Liver (tissue), 9 donors: ENCODE results near the gene FAHD2A. TPM values are rescaled to one million over a fixed set of nuclear protein-coding genes. Genes with fewer than 3 reads are reported as not detected.

ENCODE experiments used
- DNase-seq: peaks from one replicate; pipeline ENCODE4 v3.0.0-alpha.2; 2017; ENCODE audit warnings: low spot score
- H3K27ac ChIP-seq, 2 donors: one replicate each; pipeline ENCODE4 v1.7.0; 2013; ENCODE audit warnings: inconsistent platforms in 2 of 2, low read length in 2 of 2, control low read depth in 1 of 2, low read depth in 1 of 2, mild to moderate bottlenecking in 1 of 2
- H3K27me3 ChIP-seq, 4 donors: one replicate each; pipeline versions ENCODE4 v1.6.1 to v1.7.0; 2013; ENCODE audit warnings: low read length in 3 of 4, inconsistent platforms in 1 of 4, mild to moderate bottlenecking in 1 of 4, moderate library complexity in 1 of 4; ENCODE audit not compliant: control insufficient read depth in 4 of 4, insufficient read depth in 4 of 4
- H3K36me3 ChIP-seq, 4 donors: one replicate each; pipeline versions ENCODE4 v1.6.1 to v1.7.0; 2013; ENCODE audit warnings: low read length in 3 of 4, mild to moderate bottlenecking in 3 of 4, low read depth in 1 of 4, moderate library complexity in 1 of 4; ENCODE audit not compliant: control insufficient read depth in 4 of 4, insufficient read depth in 3 of 4
- H3K4me1 ChIP-seq, 4 donors: one replicate each; pipeline versions ENCODE4 v1.6.1 to v1.7.0; 2013; ENCODE audit warnings: low read length in 3 of 4, mild to moderate bottlenecking in 3 of 4, moderate library complexity in 1 of 4; ENCODE audit not compliant: control insufficient read depth in 4 of 4, insufficient read depth in 4 of 4
- H3K4me3 ChIP-seq, 3 donors: one replicate each; pipeline versions ENCODE4 v1.6.1 to v1.7.0; 2013; ENCODE audit warnings: low read length in 3 of 3, control low read depth in 1 of 3, low read depth in 1 of 3, mild to moderate bottlenecking in 1 of 3
- H3K9ac ChIP-seq, 2 donors: one replicate each; pipeline ENCODE4 v1.7.0; 2013; ENCODE audit warnings: low read length in 2 of 2, mild to moderate bottlenecking in 2 of 2, moderate library complexity in 2 of 2, control low read depth in 1 of 2, low read depth in 1 of 2
- H3K9me3 ChIP-seq, 4 donors: one replicate each; pipeline versions ENCODE4 v1.6.1 to v1.7.0; 2013; ENCODE audit warnings: low read length in 3 of 4; ENCODE audit not compliant: control insufficient read depth in 4 of 4
- ATF3 ChIP-seq: IDR thresholded peaks from 2 replicates; pipeline ENCODE4 v1.6.1; 2016; ENCODE audit warnings: antibody characterized with exemption
- EGR1 ChIP-seq, 2 donors: IDR thresholded peaks; 2 replicates each; pipeline ENCODE4 v1.6.1; 2016 to 2018; ENCODE audit warnings: antibody characterized with exemption in 2 of 2, low read depth in 2 of 2
- FOXA1 ChIP-seq: IDR thresholded peaks from 2 replicates; pipeline ENCODE4 v1.6.1; 2016; ENCODE audit warnings: antibody characterized with exemption
- FOXA2 ChIP-seq: IDR thresholded peaks from 2 replicates; pipeline ENCODE4 v1.6.1; 2016; ENCODE audit warnings: antibody characterized with exemption
- HNF4A ChIP-seq, 2 donors: conservative IDR thresholded peaks; 2 replicates each; pipeline ENCODE4 v1.6.1; 2016; ENCODE audit warnings: antibody characterized with exemption in 2 of 2, mild to moderate bottlenecking in 2 of 2
- HNF4G ChIP-seq: IDR thresholded peaks from 2 replicates; pipeline ENCODE4 v1.6.1; 2016; ENCODE audit warnings: antibody characterized with exemption
- JUND ChIP-seq, 2 donors: IDR thresholded peaks; 2 replicates each; pipeline ENCODE4 v1.6.1; 2016; ENCODE audit warnings: antibody characterized with exemption in 2 of 2
- MAX ChIP-seq: IDR thresholded peaks from 2 replicates; pipeline ENCODE4 v1.6.1; 2016; ENCODE audit warnings: antibody characterized with exemption
- RAD21 ChIP-seq, 2 donors: IDR thresholded peaks; 2 replicates each; pipeline ENCODE4 v1.6.1; 2016; ENCODE audit warnings: antibody characterized with exemption in 2 of 2, mild to moderate bottlenecking in 2 of 2
- RXRA ChIP-seq, 2 donors: IDR thresholded peaks; 2 replicates each; pipeline ENCODE4 v1.6.1; 2017 to 2018; ENCODE audit warnings: antibody characterized with exemption in 2 of 2, mild to moderate bottlenecking in 1 of 2
- SP1 ChIP-seq: IDR thresholded peaks from 2 replicates; pipeline ENCODE4 v1.6.1; 2018; ENCODE audit warnings: antibody characterized with exemption, mild to moderate bottlenecking
- TAF1 ChIP-seq: conservative IDR thresholded peaks from 2 replicates; pipeline ENCODE4 v1.6.1; 2016; ENCODE audit warnings: antibody characterized with exemption, mild to moderate bottlenecking
- YY1 ChIP-seq: IDR thresholded peaks from 2 replicates; pipeline ENCODE4 v1.6.1; 2016; ENCODE audit warnings: antibody characterized with exemption, mild to moderate bottlenecking
- WGBS: extraction: QIAGEN DNeasy Blood & Tissue Kit; methylation state at CpG from one replicate; pipeline ENCODE4 v1.1.7; 2013; 5-methylcytosine and 5-hydroxymethylcytosine counted together
- polyA plus RNA-seq, 2 donors: library from polyadenylated mRNA; stranded (reverse) in 1 of 2; unstranded in 1 of 2; fragments of 200-250 nt in 1 of 2; fragments of >200 nt in 1 of 2; fragmentation: Nextera tagmentation in 1 of 2; extraction: Ambion mirVana in 1 of 2; gene quantifications; one replicate each; pipeline versions ENCODE4 v1.2.1 to v1.2.3, GENCODE V29; 2013 to 2015
- total RNA-seq, 2 donors: library from RNA; depleted of rRNA; stranded (reverse); fragments of >200 nt; gene quantifications; one replicate each; pipeline ENCODE4 v1.2.3, GENCODE V29; 2014
- TF ChIP-seq, protein P1 (sequence below): IDR thresholded peaks from 2 replicates; pipeline ENCODE4 v1.6.1; 2016; ENCODE audit warnings: antibody characterized with exemption, mild to moderate bottlenecking
- TF ChIP-seq, protein P2 (sequence below): fragments of 150-350 bp; IDR thresholded peaks from 2 replicates; pipeline ENCODE4 v1.5.1; 2017; ENCODE audit warnings: improper control_type of control experiment, low read depth, low read length; ENCODE audit not compliant: missing input control
- donor health status: healthy.
- donor health status: healthy.
- donor health status: healthy.
- donor health status: healthy.
- donor health status: healthy.

Gene FAHD2A
- total and polyA plus RNA-seq, 4 donors, result 20.1 to 105 (median 69.3) TPM

DNA sequence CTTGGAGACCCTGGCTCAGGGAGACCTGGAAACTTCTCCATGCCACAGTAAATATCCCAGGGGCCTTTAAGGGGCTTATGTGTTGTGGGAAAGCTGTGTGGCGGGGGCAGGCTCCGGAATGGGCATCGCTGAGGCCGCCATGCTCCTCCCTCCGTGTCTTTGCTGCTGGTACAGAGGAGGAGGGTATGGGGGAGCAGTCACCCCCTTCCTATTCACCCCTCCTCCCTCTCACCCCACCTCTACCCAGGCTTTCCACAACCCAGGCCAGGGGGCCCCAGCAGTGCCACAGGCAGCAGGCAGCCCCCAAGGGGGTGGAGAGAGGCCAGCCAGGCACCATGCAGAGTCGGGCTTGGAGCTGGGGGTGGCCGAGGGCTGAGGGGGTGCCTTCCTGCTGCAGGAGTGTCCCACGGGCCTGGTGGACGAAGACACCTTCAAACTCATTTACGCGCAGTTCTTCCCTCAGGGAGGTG is 28.0 kb upstream of the FAHD2A start:
- Histone ChIP-seq H3K9me3 (no peaks in the 10 kb centered on the region), H3K27me3 (no peaks in the 10 kb centered on the region), H3K9ac (no peak overlapping the region), H3K4me1 (no peaks in the 10 kb centered on the region), H3K4me3 (no peak overlapping the region), H3K27ac (no peak overlapping the region), H3K36me3 (no peaks in the 10 kb centered on the region)
- TF ChIP-seq HNF4A (conservative IDR thresholded peaks at IDR 0.05) (no peak), MAX (no peak), JUND (IDR thresholded peaks at IDR 0.05) (no peak), YY1 (no peak), FOXA2 (no peak), SP1 (no peak), EGR1 (IDR thresholded peaks at IDR 0.05; ENCODE audit: low read depth in 2 of 2) (no peak), FOXA1 (no peak), ATF3 (no peak), RXRA (IDR thresholded peaks at IDR 0.05) (no peak), HNF4G (no peak), RAD21 (IDR thresholded peaks at IDR 0.05) (no peak)
- TF ChIP-seq, protein P1, sequence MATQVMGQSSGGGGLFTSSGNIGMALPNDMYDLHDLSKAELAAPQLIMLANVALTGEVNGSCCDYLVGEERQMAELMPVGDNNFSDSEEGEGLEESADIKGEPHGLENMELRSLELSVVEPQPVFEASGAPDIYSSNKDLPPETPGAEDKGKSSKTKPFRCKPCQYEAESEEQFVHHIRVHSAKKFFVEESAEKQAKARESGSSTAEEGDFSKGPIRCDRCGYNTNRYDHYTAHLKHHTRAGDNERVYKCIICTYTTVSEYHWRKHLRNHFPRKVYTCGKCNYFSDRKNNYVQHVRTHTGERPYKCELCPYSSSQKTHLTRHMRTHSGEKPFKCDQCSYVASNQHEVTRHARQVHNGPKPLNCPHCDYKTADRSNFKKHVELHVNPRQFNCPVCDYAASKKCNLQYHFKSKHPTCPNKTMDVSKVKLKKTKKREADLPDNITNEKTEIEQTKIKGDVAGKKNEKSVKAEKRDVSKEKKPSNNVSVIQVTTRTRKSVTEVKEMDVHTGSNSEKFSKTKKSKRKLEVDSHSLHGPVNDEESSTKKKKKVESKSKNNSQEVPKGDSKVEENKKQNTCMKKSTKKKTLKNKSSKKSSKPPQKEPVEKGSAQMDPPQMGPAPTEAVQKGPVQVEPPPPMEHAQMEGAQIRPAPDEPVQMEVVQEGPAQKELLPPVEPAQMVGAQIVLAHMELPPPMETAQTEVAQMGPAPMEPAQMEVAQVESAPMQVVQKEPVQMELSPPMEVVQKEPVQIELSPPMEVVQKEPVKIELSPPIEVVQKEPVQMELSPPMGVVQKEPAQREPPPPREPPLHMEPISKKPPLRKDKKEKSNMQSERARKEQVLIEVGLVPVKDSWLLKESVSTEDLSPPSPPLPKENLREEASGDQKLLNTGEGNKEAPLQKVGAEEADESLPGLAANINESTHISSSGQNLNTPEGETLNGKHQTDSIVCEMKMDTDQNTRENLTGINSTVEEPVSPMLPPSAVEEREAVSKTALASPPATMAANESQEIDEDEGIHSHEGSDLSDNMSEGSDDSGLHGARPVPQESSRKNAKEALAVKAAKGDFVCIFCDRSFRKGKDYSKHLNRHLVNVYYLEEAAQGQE, result no peak
- TF ChIP-seq, protein P2, sequence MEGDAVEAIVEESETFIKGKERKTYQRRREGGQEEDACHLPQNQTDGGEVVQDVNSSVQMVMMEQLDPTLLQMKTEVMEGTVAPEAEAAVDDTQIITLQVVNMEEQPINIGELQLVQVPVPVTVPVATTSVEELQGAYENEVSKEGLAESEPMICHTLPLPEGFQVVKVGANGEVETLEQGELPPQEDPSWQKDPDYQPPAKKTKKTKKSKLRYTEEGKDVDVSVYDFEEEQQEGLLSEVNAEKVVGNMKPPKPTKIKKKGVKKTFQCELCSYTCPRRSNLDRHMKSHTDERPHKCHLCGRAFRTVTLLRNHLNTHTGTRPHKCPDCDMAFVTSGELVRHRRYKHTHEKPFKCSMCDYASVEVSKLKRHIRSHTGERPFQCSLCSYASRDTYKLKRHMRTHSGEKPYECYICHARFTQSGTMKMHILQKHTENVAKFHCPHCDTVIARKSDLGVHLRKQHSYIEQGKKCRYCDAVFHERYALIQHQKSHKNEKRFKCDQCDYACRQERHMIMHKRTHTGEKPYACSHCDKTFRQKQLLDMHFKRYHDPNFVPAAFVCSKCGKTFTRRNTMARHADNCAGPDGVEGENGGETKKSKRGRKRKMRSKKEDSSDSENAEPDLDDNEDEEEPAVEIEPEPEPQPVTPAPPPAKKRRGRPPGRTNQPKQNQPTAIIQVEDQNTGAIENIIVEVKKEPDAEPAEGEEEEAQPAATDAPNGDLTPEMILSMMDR, result no peak
- WGBS, result 93% methylated on average over 11 of the region's 11 CpGs
- no peak for DNase-seq

- Histone ChIP-seq H3K4me3 (no peak overlapping the region), H3K27ac (no peak overlapping the region), H3K4me1 (no peaks in the 10 kb centered on the region), H3K9me3 (no peaks in the 10 kb centered on the region), H3K9ac (no peak overlapping the region), H3K27me3 (no peaks in the 10 kb centered on the region), H3K36me3 (no peaks in the 10 kb centered on the region)
- TF ChIP-seq MAX, result no peak
- no peak for TF ChIP-seq FOXA2
- TF ChIP-seq RXRA (IDR thresholded peaks at IDR 0.05), result no peak
- TF ChIP-seq, protein P2, result no peak
- no peak for TF ChIP-seq JUND (IDR thresholded peaks at IDR 0.05)
- no peak for TF ChIP-seq SP1
- TF ChIP-seq TAF1, result no peak
- TF ChIP-seq RAD21 (IDR thresholded peaks at IDR 0.05), result no peak
- TF ChIP-seq, protein P1, result no peak
- no peak for DNase-seq
- 86% methylated on average over 15 of the region's 15 CpGs for WGBS
These were observed 27.5 kb upstream of the FAHD2A start for GRCh38 chr2:95374921-95375471.
